ENCODE data around the gene SPACA6.

The SPACA6 gene, protein sequence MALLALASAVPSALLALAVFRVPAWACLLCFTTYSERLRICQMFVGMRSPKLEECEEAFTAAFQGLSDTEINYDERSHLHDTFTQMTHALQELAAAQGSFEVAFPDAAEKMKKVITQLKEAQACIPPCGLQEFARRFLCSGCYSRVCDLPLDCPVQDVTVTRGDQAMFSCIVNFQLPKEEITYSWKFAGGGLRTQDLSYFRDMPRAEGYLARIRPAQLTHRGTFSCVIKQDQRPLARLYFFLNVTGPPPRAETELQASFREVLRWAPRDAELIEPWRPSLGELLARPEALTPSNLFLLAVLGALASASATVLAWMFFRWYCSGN

GRCh38 chr19:51693260-51693659 lies at the start of gene SPACA6:
Gene SPACA6 (plus strand): TSS chr19:51693330. CDS start chr19:51693527, 197 bp downstream.
- DNase-seq, result no peak

DNA sequence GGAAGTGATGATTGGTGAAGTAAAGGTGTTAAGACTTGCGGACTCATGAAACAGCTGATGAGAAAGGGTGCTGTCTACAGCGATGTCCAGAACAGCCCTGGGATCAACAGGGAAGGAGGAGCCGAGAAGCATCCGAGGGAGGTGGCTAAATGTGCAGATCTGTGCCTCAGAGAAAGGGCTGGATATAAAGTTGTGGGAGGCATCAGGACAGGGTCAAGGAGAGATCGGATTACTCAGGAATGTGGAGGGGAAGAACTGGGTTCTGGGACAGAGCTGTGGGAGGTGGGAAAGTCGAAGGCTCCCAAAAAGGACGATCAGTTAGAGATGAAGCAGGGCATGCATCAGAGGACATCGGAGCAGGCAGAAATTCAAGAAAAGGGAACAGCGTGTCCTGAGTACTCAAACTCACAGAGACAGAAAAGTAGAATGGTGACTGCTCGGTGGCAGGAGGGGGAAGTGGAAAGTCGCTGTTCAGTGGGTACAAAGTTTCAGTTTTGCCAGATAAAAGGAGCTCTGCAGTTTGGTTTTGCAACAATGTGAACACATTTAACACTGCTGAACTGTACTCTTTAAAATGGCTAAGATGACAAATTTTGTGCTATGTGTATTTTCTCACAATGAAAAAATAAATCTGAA lies 48.4 kb upstream of the SPACA6 start:
- peak in 2 of 3 donors; percentile 29 to 57 for DNase-seq

DNA sequence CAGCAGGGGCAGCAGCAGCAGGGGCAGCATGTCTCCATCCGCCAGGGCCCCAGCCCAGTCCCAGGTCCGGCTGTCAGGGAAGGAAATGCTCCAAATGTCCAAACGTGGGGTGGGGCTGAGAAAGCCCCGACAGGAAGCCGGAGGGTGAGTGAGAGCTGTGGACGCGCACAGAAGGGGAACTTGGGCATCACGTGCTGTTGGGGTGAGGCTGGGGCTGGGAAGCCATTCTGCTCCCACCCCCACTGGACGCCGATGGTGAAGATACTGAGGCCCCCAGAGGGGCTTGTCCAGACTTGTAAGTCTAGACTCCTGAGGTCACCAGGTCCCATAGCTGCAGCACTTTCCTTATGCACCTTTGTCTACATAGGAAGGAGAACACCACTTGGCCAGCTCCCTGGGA lies 46.4 kb upstream of the SPACA6 start, which contains the start of gene SIGLEC14:
Gene SIGLEC14, minus strand, starts transcription at position 96 of the 400 bp plus-strand sequence. Its CDS starts 66 bp downstream, at position 30.
- peak in 2 of 3 donors; percentile 33 to 44 for DNase-seq

DNA sequence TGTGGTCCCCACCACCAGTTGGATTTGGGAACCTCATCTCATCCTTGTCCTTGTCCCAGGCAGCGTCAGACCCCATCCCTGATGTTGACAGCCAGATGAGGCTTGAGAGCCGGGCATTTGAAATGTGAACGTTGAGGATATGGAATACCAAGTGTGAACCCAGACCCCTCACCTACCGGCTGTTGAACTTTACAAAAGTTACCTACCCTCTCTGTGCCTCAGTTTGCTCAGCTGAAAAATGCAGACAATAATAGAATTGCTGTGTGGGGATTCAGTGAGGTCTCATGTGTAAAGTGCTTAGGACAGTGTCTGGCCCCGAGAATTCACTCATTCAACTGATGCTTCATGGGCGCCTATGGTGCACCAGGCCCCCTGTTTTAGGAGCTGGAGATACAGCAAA lies 45.8 kb upstream of the SPACA6 start:
- no peak for DNase-seq

GRCh38 chr19:51651216-51651846 lies 41.8 kb upstream of the SPACA6 start:
- peak; percentile 90 to 95 (median 93) for DNase-seq

DNA sequence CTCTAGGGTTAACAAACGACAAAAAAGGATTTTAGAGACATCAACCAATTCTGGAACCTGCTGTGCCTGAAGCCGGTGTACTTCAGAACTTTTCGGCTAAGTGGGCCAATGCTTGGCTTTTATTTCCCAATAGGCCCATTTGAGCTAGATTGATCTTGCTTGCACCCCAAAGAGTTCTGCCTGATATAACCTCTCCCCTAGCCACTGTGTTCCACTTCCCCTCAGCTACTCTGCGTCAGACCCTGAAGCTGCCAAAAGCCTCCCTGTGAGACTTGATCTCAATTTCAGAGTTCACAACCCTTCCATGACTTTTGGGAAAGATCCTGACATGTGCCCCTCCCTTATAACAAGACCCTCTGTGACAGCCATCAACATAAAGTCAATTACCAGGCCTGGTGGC lies 40.9 kb upstream of the SPACA6 start:
- peak; percentile 39 to 50 (median 44) for DNase-seq

GRCh38 chr19:51653162-51653561 lies 40.0 kb upstream of the SPACA6 start:
- DNase-seq, result no peak

- DNase-seq, result no peak
Measured at GRCh38 chr19:51654783-51655182, 38.3 kb upstream of the SPACA6 start.

DNA sequence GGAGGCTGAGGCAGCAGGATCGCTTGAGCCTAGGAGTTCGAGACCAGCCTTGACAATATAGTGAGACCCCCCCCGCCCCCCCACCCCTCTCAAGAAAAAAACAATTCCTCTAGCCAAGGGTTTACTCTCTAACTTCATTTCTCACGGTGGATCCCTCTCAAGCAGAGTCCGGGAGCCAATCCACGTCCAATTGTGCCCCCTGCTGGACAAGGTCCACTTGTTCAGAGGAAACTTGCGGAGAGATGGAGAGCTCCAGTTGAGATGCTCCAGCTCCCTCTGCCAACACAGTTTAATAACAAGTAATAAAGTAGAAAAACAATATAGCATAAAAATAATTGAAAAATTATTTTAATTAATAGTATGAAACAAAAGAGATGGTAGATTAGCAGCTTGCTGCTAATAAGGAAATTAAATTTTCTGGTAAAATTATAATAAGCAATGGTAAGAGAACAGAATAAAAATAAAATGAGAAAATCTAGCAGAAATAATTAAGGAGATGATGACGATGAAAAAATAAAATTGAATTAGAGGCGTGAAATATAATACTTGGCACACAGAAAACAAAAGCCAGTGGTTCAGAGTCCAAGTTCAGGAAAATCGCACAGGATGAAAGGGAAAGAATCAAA lies 32.0 kb upstream of the SPACA6 start:
- DNase-seq, result peak; percentile 91 to 95 (median 95)

- peak in 2 of 3 donors; percentile 36 to 53 for DNase-seq
Measured at GRCh38 chr19:51663650-51664049, 29.5 kb upstream of the SPACA6 start.

GRCh38 chr19:51664131-51664530 lies 29.0 kb upstream of the SPACA6 start:
- no peak for DNase-seq

- DNase-seq, result peak in 1 of 3 donors; percentile 25
Measured at GRCh38 chr19:51664997-51665396, 28.1 kb upstream of the SPACA6 start.

GRCh38 chr19:51668216-51668615 lies 24.9 kb upstream of the SPACA6 start:
- DNase-seq, result peak; percentile 91 to 98 (median 96)

GRCh38 chr19:51675911-51676565 lies 17.1 kb upstream of the SPACA6 start:
- peak; percentile 73 to 75 (median 74) for DNase-seq

- no peak for DNase-seq
Measured at GRCh38 chr19:51676566-51677083, 16.5 kb upstream of the SPACA6 start.

DNA sequence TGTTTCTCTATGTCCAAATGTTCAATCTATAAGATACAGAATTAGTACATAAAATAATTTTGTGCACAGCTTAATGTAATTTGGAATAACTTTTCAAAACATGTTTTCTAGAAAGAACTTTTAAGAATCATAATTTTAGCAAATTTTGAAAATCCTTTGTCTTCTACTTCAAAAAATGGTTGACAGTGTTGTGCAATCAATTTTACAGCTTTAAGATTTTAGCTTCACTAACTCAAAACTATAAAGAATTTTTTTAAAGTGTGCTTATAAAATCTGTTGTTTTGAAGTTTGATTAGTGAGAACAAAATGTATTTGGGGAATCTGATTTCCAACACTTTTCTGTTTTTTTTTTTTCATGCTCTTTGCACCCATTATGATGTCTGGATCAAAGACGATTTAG lies 12.7 kb upstream of the SPACA6 start:
- DNase-seq, result no peak

DNA sequence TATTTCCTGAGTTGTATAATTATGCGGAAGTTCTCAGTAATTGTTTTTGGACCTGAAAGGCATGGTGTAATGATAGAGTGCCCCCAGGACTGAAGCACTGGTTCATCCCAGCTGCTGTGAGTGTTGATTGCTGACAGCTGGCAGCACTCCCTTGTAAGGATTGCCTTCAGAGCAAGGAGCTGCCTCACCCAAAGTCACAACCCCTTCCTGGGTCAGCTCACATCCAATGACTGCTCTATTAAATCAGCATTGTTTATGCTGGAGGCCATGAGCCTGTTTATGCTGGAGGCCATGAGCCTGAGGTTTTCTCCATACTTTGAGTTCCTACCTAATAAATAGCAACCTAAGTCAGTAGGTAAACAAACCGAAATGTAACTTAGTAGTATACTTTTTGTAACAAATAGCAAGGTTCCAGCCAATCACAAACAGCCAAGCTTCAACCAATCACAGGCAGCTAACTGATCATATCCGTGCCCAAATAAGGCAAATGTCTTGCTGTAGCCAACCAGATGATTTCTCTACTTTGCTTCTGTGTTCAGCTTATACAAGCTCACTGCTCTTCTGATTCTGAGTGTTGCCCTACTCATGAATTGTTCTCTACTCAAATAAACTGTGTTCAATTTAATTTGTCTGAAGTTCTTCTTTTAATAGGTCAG lies 11.7 kb upstream of the SPACA6 start:
- no peak for DNase-seq

DNA sequence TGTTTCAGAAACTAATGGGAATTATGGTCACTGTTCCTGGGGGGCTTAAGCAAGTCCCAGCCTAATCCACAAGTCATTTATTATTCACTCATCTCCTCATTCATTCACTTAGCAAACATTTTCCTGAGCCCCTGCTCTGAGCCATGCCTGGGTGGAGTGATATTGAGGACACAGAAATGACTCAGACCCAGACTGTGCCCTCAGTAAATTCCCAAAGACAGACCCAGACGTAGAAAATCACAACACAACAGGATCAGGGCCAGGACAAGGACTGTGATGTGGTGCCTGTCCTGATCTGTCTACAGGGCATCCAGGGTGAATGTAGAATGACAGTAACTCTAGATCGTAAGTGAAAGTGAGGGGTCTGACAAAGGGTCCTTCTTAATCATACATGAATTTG lies 7.0 kb upstream of the SPACA6 start:
- peak in 1 of 3 donors; percentile 39 for DNase-seq

- peak in 1 of 3 donors; percentile 24 for DNase-seq
Measured at GRCh38 chr19:51687791-51688670, 5.1 kb upstream of the SPACA6 start.

DNA sequence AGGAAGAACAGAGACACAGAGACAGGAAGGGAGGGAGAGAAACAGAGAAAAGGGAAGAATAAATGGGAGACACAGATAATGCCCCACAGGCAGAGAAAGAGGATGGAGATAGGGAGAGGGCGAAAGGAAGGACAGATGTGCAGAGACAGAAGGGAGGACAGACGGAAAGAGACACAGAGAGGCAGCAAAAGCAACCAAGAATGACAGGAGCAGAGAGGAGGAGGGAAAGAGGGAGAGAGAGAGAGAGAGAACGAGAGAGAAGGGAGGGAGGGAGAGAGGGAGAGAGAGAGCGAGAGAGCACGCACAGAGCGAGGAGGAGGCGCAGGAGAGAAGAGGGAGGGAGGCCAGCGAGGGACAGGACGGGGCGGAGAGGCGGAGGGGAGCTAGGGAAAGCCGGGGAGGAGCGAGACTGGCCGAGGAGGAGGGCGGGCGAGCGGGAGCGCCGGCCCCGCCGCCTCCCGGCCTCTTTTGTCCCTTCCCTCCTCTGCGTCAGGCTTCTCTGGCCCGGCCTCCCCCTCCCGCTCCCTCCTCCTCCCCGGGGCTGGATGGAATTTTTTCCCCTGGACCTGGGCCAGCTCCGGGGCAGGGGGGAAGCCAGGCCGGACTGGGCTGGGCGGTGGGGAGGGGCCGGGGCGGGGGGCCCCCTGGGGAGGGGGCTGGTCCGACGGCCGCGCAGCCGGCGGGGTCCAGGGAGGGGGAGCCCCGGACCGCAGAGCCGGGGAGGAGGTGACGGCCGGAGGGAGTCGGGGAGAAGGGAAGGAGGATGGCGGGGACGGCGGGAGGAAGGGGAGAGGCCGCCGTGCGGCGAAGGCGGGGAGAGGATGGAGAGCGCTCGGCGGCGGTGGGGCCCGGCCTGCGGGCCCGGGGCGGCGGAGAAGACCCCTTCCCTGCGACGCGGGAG lies 4.2 kb upstream of the SPACA6 start:
- peak; percentile 81 to 92 (median 82) for DNase-seq

Data from suppressor macrophage treated with lipopolysaccharide for 1 hour (primary cell).